Measurements from ENCODE around the gene PDK2. TPM values are rescaled to one million over a fixed set of nuclear protein-coding genes. Genes with fewer than 3 reads are reported as not detected.

PDK2 gene
- total and polyA plus RNA-seq, 9 of the 15 experiments (the other 6 are each of a cell fraction or from before 2014, with no cell fraction given), result 0.03 to 2.5 (median 1.4) TPM

- TF ChIP-seq RNF219 (CRISPR knock-in tag; IDR thresholded peaks at IDR 0.05), result no peak
- no peak for TF ChIP-seq DMBX1 (CRISPR knock-in tag; IDR thresholded peaks at IDR 0.05; ENCODE audit: borderline replicate concordance)
- TF ChIP-seq ZNF764 (CRISPR knock-in tag; IDR thresholded peaks at IDR 0.05; ENCODE audit: low read depth), result no peak
- TF ChIP-seq ETV6 (IDR thresholded peaks at IDR 0.05; ENCODE audit: borderline replicate concordance in 1 of 2, low read depth in 2 of 2, low read length in 1 of 2), result peak in 1 of 2 experiments; percentile 33; a peak in 1 of 4 replicates
- no peak for TF ChIP-seq ETV6 (CRISPR knock-in tag; IDR thresholded peaks at IDR 0.05; ENCODE audit: borderline replicate concordance)
- no peak for TF ChIP-seq ZNF384 (IDR thresholded peaks at IDR 0.05; ENCODE audit: low read depth, low read length)
- no peak for TF ChIP-seq CBFA2T2 (conservative IDR thresholded peaks at IDR 0.05)
- TF ChIP-seq KAT2B (IDR thresholded peaks at IDR 0.05; ENCODE audit: low read depth, low read length), result no peak
- TF ChIP-seq ZNF134 (CRISPR knock-in tag; conservative IDR thresholded peaks at IDR 0.05), result no peak
- TF ChIP-seq NCOA2 (IDR thresholded peaks at IDR 0.05; ENCODE audit: partially characterized antibody in 2 of 2), result no peak
- TF ChIP-seq AFF1 (IDR thresholded peaks at IDR 0.05; ENCODE audit: low read depth in 1 of 2, partially characterized antibody in 2 of 2), result no peak
- TF ChIP-seq ZNF24 (IDR thresholded peaks at IDR 0.05), result no peak
- TF ChIP-seq PATZ1 (CRISPR knock-in tag; IDR thresholded peaks at IDR 0.05; ENCODE audit: borderline replicate concordance), result no peak
- TF ChIP-seq MCM5 (IDR thresholded peaks at IDR 0.05; ENCODE audit: low read depth), result no peak
- peak; percentile 91 for TF ChIP-seq PCBP1 (IDR thresholded peaks at IDR 0.05; ENCODE audit: low read depth, low read length, poor library complexity, severe bottlenecking)
- no peak for TF ChIP-seq MTA1 (IDR thresholded peaks at IDR 0.05; ENCODE audit: borderline replicate concordance)
- no peak for TF ChIP-seq SIRT6 (IDR thresholded peaks at IDR 0.05; ENCODE audit: low read depth, low read length)
- TF ChIP-seq FOXJ3 (CRISPR knock-in tag; IDR thresholded peaks at IDR 0.05), result no peak
- TF ChIP-seq ZBTB7A (IDR thresholded peaks at IDR 0.05; ENCODE audit: borderline replicate concordance, control insufficient read depth, low read depth, low read length), result peak; percentile 90; the same call in 1 of the 2 replicates
Measured at GRCh38 chr17:50151041-50151936, 56.1 kb downstream of the PDK2 start (continued).

Measured in K562 (cell line).